ENCODE measurements around the gene SMIM5.

Gene SMIM5

GRCh38 chr17:75667825-75668224 is 34.6 kb downstream of the SMIM5 start:
- in situ Hi-C loops (cut with HindIII; ENCODE audit: low sequenced_read_pairs) = no loop called here
- TF ChIP-seq, protein P1, sequence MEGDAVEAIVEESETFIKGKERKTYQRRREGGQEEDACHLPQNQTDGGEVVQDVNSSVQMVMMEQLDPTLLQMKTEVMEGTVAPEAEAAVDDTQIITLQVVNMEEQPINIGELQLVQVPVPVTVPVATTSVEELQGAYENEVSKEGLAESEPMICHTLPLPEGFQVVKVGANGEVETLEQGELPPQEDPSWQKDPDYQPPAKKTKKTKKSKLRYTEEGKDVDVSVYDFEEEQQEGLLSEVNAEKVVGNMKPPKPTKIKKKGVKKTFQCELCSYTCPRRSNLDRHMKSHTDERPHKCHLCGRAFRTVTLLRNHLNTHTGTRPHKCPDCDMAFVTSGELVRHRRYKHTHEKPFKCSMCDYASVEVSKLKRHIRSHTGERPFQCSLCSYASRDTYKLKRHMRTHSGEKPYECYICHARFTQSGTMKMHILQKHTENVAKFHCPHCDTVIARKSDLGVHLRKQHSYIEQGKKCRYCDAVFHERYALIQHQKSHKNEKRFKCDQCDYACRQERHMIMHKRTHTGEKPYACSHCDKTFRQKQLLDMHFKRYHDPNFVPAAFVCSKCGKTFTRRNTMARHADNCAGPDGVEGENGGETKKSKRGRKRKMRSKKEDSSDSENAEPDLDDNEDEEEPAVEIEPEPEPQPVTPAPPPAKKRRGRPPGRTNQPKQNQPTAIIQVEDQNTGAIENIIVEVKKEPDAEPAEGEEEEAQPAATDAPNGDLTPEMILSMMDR (IDR thresholded peaks at IDR 0.05; ENCODE audit: low read depth, low read length, missing control alignments) = no peak
- peak overlapping the region; percentile 75 for H3K4me3 ChIP-seq (ENCODE audit: low read depth, low read length)
- no peak for DNase-seq (ENCODE audit: low read depth)

DNA sequence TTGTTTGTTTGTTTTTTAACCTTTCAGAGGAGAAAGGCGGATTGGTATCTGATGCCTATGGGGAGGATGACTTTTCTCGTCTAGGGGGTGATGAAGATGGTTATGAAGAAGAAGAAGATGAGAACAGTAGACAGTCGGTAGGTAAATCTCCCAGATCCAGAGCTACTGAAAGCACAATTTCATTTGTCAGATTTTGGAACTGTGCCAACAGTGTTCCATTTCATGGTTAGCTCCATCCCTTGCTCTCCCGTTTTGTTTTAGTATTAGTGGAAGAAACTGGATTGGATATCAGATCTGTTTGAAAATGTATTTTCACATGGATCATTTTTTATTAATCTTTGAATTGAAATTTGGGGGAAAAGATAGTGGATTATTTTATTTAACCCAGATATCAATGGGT is 35.3 kb downstream of the SMIM5 start:
- peak overlapping the region; percentile 75 for H3K4me3 ChIP-seq (ENCODE audit: low read depth, low read length)
- in situ Hi-C loops (cut with HindIII; ENCODE audit: low sequenced_read_pairs) = no loop called here
- DNase-seq (ENCODE audit: low read depth) = no peak
- TF ChIP-seq, protein P1 (IDR thresholded peaks at IDR 0.05; ENCODE audit: low read depth, low read length, missing control alignments) = no peak

DNA sequence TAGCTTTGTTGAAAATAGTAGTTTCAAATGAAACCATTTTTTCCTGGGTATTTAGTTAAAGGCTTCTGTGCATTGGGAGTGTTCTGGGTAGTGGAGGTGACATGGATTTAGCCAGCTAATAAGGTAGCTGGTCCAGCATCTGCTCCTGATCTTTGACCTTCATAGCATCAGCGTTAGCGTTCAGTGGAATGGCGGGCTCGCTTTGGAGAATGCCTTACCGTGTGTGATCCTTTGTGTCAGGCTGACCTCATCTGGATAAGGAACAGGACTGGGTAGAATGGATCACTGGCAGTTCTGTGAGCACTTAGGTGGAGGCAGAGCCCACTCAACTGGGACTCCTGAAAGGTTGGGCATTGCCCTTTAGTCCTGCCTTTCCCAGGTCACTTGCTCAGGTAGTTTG is 37.6 kb downstream of the SMIM5 start:
- TF ChIP-seq, protein P1 (IDR thresholded peaks at IDR 0.05; ENCODE audit: low read depth, low read length, missing control alignments) = no peak
- DNase-seq (ENCODE audit: low read depth) = no peak
- H3K4me3 ChIP-seq (ENCODE audit: low read depth, low read length) = no peak overlapping the region
- in situ Hi-C loops (cut with HindIII; ENCODE audit: low sequenced_read_pairs) = no loop called here

DNA sequence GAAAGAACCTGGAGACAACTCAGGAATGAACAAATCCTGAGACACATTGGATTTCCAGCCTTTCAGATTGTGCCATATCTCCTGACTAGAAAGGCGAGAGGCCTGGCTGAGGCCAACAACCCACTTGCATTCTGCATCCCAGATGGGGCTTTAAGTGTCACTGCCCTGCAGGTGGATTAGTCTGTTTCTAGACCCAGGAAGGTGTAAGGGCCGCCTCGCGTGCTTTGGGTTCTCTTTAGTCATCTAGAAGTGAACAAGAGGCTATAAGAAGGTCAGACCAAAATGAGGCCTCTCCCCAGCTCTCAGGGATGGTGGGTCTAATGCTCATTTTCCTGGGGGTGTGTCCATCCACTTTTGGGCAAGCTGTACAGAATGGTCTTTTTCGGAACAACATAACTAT is 38.8 kb downstream of the SMIM5 start:
- H3K4me3 ChIP-seq (ENCODE audit: low read depth, low read length) = no peak overlapping the region
- TF ChIP-seq, protein P1 (IDR thresholded peaks at IDR 0.05; ENCODE audit: low read depth, low read length, missing control alignments) = no peak
- no peak for DNase-seq (ENCODE audit: low read depth)
- in situ Hi-C loops (cut with HindIII; ENCODE audit: low sequenced_read_pairs) = no loop called here

DNA sequence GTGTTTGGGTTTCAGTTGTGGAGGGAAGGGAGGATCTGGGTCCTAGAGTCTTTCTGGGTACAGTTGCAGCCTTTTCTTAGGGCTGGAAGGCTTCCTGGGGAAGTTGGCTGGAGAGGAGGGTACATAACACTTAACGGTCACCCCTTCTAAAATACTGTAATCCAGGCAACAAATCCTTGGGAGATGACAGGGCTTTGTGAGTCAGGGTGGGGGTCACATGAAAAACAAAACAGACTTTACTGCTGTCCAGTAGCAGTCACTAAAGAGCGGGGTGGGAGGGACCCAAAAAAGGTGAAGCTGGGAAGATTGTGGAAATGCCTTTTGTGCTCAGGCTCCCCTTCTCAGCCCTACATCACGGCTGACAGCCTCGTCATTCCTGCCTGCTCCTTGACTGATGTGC is 40.3 kb downstream of the SMIM5 start:
- no peak for DNase-seq (ENCODE audit: low read depth)
- TF ChIP-seq, protein P1 (IDR thresholded peaks at IDR 0.05; ENCODE audit: low read depth, low read length, missing control alignments) = no peak
- in situ Hi-C loops (cut with HindIII; ENCODE audit: low sequenced_read_pairs) = no loop called here
- H3K4me3 ChIP-seq (ENCODE audit: low read depth, low read length) = no peak overlapping the region

DNA sequence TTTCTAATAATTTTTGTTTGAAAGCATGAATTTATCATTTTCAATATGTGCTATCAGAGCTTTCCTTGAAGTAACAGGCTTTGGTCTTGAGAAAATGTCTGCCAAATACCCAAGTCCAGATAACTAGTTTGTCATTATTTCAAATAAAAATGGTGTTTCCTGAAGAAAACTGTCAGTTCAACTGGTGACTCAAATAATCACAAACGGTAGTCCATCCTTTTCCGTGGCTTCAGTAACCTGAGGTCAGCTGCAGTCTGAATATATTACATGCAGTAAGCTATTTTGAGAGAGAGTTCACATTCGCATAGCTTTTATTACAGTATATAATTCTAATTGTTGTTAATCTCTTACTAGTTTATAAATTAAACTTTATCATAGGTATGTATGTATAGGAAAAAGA is 43.2 kb downstream of the SMIM5 start:
- H3K4me3 ChIP-seq (ENCODE audit: low read depth, low read length) = no peak overlapping the region
- TF ChIP-seq, protein P1 (IDR thresholded peaks at IDR 0.05; ENCODE audit: low read depth, low read length, missing control alignments) = no peak
- in situ Hi-C loops (cut with HindIII; ENCODE audit: low sequenced_read_pairs) = no loop called here
- DNase-seq (ENCODE audit: low read depth) = no peak

- H3K4me3 ChIP-seq (ENCODE audit: low read depth, low read length) = no peak overlapping the region
- in situ Hi-C loops (cut with HindIII; ENCODE audit: low sequenced_read_pairs) = no loop called here
- DNase-seq (ENCODE audit: low read depth) = no peak
- TF ChIP-seq, protein P1 (IDR thresholded peaks at IDR 0.05; ENCODE audit: low read depth, low read length, missing control alignments) = peak; percentile 36
These were observed 46.5 kb downstream of the SMIM5 start for GRCh38 chr17:75679706-75680211.

All from astrocyte of the cerebellum (primary cell).